Measurements from ENCODE around the gene OCIAD1. TPM values are rescaled to one million over a fixed set of nuclear protein-coding genes. Genes with fewer than 3 reads are reported as not detected.

Gene OCIAD1
- total and polyA plus RNA-seq, 4 donors: 106 to 120 (median 117) TPM

DNA sequence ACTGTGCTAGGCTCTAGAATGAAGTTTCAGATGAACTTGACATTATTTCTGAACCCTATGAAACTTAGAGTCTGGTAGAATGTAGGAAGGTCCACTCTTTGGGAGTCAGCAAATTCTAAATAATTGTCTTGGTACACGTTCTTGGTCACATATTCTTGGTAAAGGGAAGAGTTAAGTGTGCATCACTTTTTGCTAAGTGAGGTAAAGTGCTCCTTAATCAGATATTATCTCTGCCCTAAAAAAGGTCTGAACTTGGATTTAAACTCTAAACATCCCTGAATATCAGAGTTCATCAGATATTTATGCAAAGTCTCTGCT lies 68.5 kb downstream of the OCIAD1 start:
- Histone ChIP-seq H3K9ac (ENCODE audit: insufficient read depth in 1 of 2, low read length in 2 of 2) (no peak overlapping the region), H3K27me3 (ENCODE audit: control insufficient read depth in 3 of 3, insufficient read depth in 3 of 3, low read length in 2 of 3) (no peaks in the 10 kb centered on the region), H3K36me3 (ENCODE audit: control insufficient read depth in 4 of 4, insufficient read depth in 4 of 4, low read length in 4 of 4) (peaks cover 0 to 6% (median 1%) of the 10 kb centered on the region in 4 donors), H3K4me3 (no peak overlapping the region), H3K9me3 (ENCODE audit: control insufficient read depth in 4 of 4, insufficient read depth in 3 of 4, low read length in 3 of 4) (no peaks in the 10 kb centered on the region), H3K27ac (ENCODE audit: low read depth in 1 of 2, low read length in 1 of 2) (no peak overlapping the region), H3K4me1 (ENCODE audit: control insufficient read depth in 5 of 5, insufficient read depth in 5 of 5, low read length in 5 of 5) (peaks cover 0 to 4% (median 0%) of the 10 kb centered on the region in 5 donors)
- ATAC-seq (ENCODE audit: insufficient read depth, low FRiP score) (no peak), DNase-seq (no peak)
- TF ChIP-seq, protein P1, sequence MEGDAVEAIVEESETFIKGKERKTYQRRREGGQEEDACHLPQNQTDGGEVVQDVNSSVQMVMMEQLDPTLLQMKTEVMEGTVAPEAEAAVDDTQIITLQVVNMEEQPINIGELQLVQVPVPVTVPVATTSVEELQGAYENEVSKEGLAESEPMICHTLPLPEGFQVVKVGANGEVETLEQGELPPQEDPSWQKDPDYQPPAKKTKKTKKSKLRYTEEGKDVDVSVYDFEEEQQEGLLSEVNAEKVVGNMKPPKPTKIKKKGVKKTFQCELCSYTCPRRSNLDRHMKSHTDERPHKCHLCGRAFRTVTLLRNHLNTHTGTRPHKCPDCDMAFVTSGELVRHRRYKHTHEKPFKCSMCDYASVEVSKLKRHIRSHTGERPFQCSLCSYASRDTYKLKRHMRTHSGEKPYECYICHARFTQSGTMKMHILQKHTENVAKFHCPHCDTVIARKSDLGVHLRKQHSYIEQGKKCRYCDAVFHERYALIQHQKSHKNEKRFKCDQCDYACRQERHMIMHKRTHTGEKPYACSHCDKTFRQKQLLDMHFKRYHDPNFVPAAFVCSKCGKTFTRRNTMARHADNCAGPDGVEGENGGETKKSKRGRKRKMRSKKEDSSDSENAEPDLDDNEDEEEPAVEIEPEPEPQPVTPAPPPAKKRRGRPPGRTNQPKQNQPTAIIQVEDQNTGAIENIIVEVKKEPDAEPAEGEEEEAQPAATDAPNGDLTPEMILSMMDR (IDR thresholded peaks at IDR 0.05; ENCODE audit: control extremely low read depth, extremely low read depth): no peak
- 35 to 62% methylated on average over 1 of the region's 1 CpG for WGBS, 2 donors

DNA sequence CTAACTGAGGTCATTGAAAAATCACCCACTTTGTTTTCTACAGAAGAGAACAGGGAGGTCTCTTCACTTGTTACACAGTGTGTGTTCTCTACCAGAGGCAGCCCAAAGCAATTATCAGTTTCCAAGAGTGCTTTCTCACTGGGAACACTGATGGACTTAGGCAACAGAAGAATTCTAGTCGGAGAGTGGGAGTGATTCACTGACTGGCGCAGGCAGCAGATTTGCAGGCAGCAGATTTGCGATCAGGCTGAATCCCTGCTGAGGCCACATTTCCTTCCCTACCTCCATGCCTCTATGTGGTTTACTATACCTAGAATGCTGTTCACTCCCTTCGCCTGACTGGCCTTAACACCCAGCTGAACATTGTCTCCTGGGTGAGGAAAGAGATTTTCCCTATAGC lies 69.1 kb downstream of the OCIAD1 start:
- TF ChIP-seq, protein P1 (IDR thresholded peaks at IDR 0.05; ENCODE audit: control extremely low read depth, extremely low read depth): no peak
- no peak for DNase-seq
- peaks cover 0 to 6% (median 1%) of the 10 kb centered on the region in 4 donors for H3K36me3 ChIP-seq (ENCODE audit: control insufficient read depth in 4 of 4, insufficient read depth in 4 of 4, low read length in 4 of 4)
- H3K4me3 ChIP-seq: no peak overlapping the region
- H3K27me3 ChIP-seq (ENCODE audit: control insufficient read depth in 3 of 3, insufficient read depth in 3 of 3, low read length in 2 of 3): no peaks in the 10 kb centered on the region
- H3K4me1 ChIP-seq (ENCODE audit: control insufficient read depth in 5 of 5, insufficient read depth in 5 of 5, low read length in 5 of 5): peaks cover 0 to 4% (median 0%) of the 10 kb centered on the region in 5 donors
- ATAC-seq (ENCODE audit: insufficient read depth, low FRiP score): no peak
- no peak overlapping the region for H3K27ac ChIP-seq (ENCODE audit: low read depth in 1 of 2, low read length in 1 of 2)
- H3K9me3 ChIP-seq (ENCODE audit: control insufficient read depth in 4 of 4, insufficient read depth in 3 of 4, low read length in 3 of 4): no peaks in the 10 kb centered on the region
- H3K9ac ChIP-seq (ENCODE audit: insufficient read depth in 1 of 2, low read length in 2 of 2): no peak overlapping the region
- WGBS, 2 donors: 64 to 83% methylated on average over 4 of the region's 4 CpGs

DNA sequence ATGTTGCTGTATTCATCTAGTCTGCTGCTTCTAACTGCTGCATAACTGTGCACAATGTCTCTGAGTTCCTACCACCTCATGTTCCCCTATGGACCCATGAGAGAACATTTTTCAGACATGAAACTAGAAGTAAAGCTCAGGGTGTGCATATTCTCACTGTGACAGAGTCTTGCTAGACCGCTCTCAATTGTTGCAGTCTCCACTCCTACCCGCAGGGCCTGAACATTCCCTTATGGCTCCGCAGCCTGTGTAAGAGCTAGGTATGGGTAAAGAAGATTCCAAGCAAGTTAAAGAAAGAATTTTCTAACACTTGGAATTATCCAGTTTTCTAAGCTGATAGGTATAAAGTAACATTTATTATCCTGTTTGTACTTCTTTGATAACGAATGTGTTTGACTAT lies 70.3 kb downstream of the OCIAD1 start:
- WGBS, 2 donors: 97 to 98% methylated on average over 4 of the region's 4 CpGs

More for the DNA sequence above, 70.3 kb downstream of the OCIAD1 start:
- TF ChIP-seq, protein P1 (IDR thresholded peaks at IDR 0.05; ENCODE audit: control extremely low read depth, extremely low read depth): no peak
- no peak overlapping the region for H3K9ac ChIP-seq (ENCODE audit: insufficient read depth in 1 of 2, low read length in 2 of 2)
- no peak overlapping the region for H3K27ac ChIP-seq (ENCODE audit: low read depth in 1 of 2, low read length in 1 of 2)
- ATAC-seq (ENCODE audit: insufficient read depth, low FRiP score): no peak
- H3K27me3 ChIP-seq (ENCODE audit: control insufficient read depth in 3 of 3, insufficient read depth in 3 of 3, low read length in 2 of 3): no peaks in the 10 kb centered on the region
- H3K4me1 ChIP-seq (ENCODE audit: control insufficient read depth in 5 of 5, insufficient read depth in 5 of 5, low read length in 5 of 5): peaks cover 0 to 11% (median 0%) of the 10 kb centered on the region in 5 donors
- no peak overlapping the region for H3K4me3 ChIP-seq
- no peaks in the 10 kb centered on the region for H3K9me3 ChIP-seq (ENCODE audit: control insufficient read depth in 4 of 4, insufficient read depth in 3 of 4, low read length in 3 of 4)
- DNase-seq: no peak
- peaks cover 0 to 6% (median 1%) of the 10 kb centered on the region in 4 donors for H3K36me3 ChIP-seq (ENCODE audit: control insufficient read depth in 4 of 4, insufficient read depth in 4 of 4, low read length in 4 of 4)

Data from lung (tissue), 12 donors.